Hair follicular keratinocyte (primary cell): Measurements from ENCODE around the gene USP17L17. TPM values are rescaled to one million over a fixed set of nuclear protein-coding genes. Genes with fewer than 3 reads are reported as not detected.

ENCODE experiments used
- total RNA-seq: library from RNA; depleted of rRNA; stranded (reverse); fragments of >200 nt; gene quantifications from 2 replicates; pipeline ENCODE4 v1.2.3, GENCODE V29; 2015

USP17L17 gene, protein sequence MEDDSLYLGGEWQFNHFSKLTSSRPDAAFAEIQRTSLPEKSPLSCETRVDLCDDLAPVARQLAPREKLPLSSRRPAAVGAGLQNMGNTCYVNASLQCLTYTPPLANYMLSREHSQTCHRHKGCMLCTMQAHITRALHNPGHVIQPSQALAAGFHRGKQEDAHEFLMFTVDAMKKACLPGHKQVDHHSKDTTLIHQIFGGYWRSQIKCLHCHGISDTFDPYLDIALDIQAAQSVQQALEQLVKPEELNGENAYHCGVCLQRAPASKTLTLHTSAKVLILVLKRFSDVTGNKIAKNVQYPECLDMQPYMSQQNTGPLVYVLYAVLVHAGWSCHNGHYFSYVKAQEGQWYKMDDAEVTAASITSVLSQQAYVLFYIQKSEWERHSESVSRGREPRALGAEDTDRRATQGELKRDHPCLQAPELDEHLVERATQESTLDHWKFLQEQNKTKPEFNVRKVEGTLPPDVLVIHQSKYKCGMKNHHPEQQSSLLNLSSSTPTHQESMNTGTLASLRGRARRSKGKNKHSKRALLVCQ
- not detected in 2 replicates for total RNA-seq

DNA sequence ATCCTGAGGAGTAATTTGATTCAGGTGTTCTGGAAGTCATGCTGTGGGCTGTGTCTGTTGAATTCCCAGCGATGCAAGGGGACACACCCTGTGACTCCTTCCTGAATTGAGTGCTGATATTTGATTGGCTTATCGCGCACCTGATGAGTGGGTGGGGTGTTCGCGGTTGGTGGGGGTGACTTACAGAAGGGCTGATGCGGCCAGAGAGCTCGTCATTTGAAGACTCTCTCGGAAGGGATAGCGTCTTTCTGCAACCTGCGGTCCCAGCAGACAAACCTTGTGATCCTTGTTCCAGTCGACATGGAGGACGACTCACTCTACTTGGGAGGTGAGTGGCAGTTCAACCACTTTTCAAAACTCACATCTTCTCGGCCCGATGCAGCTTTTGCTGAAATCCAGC is at the start of gene USP17L17:
Gene USP17L17 (plus strand): TSS at position 301 of the 400 bp plus-strand sequence. CDS start 0 bp downstream, at position 301.

GRCh38 chr4:9210357-9210756 is 33.3 kb upstream of the USP17L17 start, which contains the start of gene USP17L10:
TSS of gene USP17L10 (plus strand) at chr4:9210657. CDS start at chr4:9210657, 0 bp downstream.

GRCh38 chr4:9215105-9215504 is 28.6 kb upstream of the USP17L17 start, which contains the start of gene USP17L11:
TSS of gene USP17L11 (plus strand) at chr4:9215405. CDS start at chr4:9215405, 0 bp downstream.

GRCh38 chr4:9219852-9220251 is 23.8 kb upstream of the USP17L17 start, which contains the start of gene USP17L12:
TSS of gene USP17L12 (plus strand) at chr4:9220152. CDS start at chr4:9220152, 0 bp downstream.

DNA sequence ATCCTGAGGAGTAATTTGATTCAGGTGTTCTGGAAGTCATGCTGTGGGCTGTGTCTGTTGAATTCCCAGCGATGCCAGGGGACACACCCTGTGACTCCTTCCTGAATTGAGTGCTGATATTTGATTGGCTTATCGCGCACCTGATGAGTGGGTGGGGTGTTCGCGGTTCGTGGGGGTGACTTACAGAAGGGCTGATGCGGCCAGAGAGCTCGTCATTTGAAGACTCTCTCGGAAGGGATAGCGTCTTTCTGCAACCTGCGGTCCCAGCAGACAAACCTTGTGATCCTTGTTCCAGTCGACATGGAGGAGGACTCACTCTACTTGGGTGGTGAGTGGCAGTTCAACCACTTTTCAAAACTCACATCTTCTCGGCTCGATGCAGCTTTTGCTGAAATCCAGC is 19.1 kb upstream of the USP17L17 start, which contains the start of gene USP17L13:
Gene USP17L13 (plus strand): TSS at position 301 of the 400 bp plus-strand sequence. CDS start 0 bp downstream, at position 301.

GRCh38 chr4:9234085-9234484 is 9.6 kb upstream of the USP17L17 start, which contains the start of gene USP17L15:
TSS of gene USP17L15 (plus strand) at chr4:9234385. CDS start at chr4:9234385, 0 bp downstream.

GRCh38 chr4:9247953-9248680 is 4.4 kb downstream of the USP17L17 start, which contains the start of gene USP17L18:
TSS of gene USP17L18 (plus strand) at chr4:9248630. CDS start at chr4:9248630, 0 bp downstream.

DNA sequence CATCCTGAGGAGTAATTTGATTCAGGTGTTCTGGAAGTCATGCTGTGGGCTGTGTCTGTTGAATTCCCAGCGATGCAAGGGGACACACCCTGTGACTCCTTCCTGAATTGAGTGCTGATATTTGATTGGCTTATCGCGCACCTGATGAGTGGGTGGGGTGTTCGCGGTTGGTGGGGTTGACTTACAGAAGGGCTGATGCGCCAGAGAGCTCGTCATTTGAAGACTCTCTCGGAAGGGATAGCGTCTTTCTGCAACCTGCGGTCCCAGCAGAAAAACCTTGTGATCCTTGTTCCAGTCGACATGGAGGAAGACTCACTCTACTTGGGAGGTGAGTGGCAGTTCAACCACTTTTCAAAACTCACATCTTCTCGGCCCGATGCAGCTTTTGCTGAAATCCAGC is 9.4 kb downstream of the USP17L17 start, which contains the start of gene USP17L19:
Gene USP17L19 (plus strand): TSS at position 301 of the 400 bp plus-strand sequence. CDS start 0 bp downstream, at position 301.

DNA sequence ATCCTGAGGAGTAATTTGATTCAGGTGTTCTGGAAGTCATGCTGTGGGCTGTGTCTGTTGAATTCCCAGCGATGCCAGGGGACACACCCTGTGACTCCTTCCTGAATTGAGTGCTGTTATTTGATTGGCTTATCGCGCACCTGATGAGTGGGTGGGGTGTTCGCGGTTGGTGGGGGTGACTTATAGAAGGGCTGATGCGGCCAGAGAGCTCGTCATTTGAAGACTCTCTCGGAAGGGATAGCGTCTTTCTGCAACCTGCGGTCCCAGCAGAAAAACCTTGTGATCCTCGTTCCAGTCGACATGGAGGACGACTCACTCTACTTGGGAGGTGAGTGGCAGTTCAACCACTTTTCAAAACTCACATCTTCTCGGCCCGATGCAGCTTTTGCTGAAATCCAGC is 14.1 kb downstream of the USP17L17 start, which contains the start of gene USP17L20:
Gene USP17L20 (plus strand): TSS at position 301 of the 400 bp plus-strand sequence. CDS start 0 bp downstream, at position 301.

GRCh38 chr4:9262572-9262971 is 18.9 kb downstream of the USP17L17 start, which contains the start of gene USP17L21:
TSS of gene USP17L21 (plus strand) at chr4:9262872. CDS start at chr4:9262872, 0 bp downstream.

DNA sequence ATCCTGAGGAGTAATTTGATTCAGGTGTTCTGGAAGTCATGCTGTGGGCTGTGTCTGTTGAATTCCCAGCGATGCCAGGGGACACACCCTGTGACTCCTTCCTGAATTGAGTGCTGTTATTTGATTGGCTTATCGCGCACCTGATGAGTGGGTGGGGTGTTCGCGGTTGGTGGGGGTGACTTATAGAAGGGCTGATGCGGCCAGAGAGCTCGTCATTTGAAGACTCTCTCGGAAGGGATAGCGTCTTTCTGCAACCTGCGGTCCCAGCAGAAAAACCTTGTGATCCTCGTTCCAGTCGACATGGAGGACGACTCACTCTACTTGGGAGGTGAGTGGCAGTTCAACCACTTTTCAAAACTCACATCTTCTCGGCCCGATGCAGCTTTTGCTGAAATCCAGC is 23.6 kb downstream of the USP17L17 start, which contains the start of gene USP17L22:
Gene USP17L22 (plus strand): TSS at position 301 of the 400 bp plus-strand sequence. CDS start 0 bp downstream, at position 301.

Other genes starting within 250 kb of the USP17L17 start
- not detected in 2 replicates for gene FAM90A26, start 73.5 kb upstream of the USP17L17 start, total RNA-seq
- not detected in 2 replicates for gene USP17L10, start 33.2 kb upstream of the USP17L17 start, total RNA-seq
- gene USP17L11, start 28.5 kb upstream of the USP17L17 start, total RNA-seq, result not detected in 2 replicates
- not detected in 2 replicates for gene USP17L12, start 23.7 kb upstream of the USP17L17 start, total RNA-seq
- gene USP17L13, start 19.0 kb upstream of the USP17L17 start, total RNA-seq, result not detected in 2 replicates
- not detected in 2 replicates for gene USP17L15, start 9.5 kb upstream of the USP17L17 start, total RNA-seq
- gene USP17L18, start 4.8 kb downstream of the USP17L17 start, total RNA-seq, result not detected in 2 replicates
- gene USP17L19, start 9.5 kb downstream of the USP17L17 start, total RNA-seq, result not detected in 2 replicates
- gene USP17L20, start 14.2 kb downstream of the USP17L17 start, total RNA-seq, result not detected in 2 replicates
- not detected in 2 replicates for gene USP17L21, start 19.0 kb downstream of the USP17L17 start, total RNA-seq
- not detected in 2 replicates for gene USP17L22, start 23.7 kb downstream of the USP17L17 start, total RNA-seq
- not detected in 2 replicates for gene USP17L24, start 81.3 kb downstream of the USP17L17 start, total RNA-seq
- not detected in 2 replicates for gene USP17L25, start 86.0 kb downstream of the USP17L17 start, total RNA-seq
- gene USP17L26, start 90.8 kb downstream of the USP17L17 start, total RNA-seq, result not detected in 2 replicates
- gene USP17L5, start 95.5 kb downstream of the USP17L17 start, total RNA-seq, result not detected in 2 replicates
- gene USP17L27, start 100.3 kb downstream of the USP17L17 start, total RNA-seq, result not detected in 2 replicates
- gene USP17L28, start 105.0 kb downstream of the USP17L17 start, total RNA-seq, result not detected in 2 replicates
- gene USP17L29, start 109.8 kb downstream of the USP17L17 start, total RNA-seq, result not detected in 2 replicates
- not detected in 2 replicates for gene USP17L30, start 119.2 kb downstream of the USP17L17 start, total RNA-seq
- gene DEFB131A, start 200.5 kb downstream of the USP17L17 start, total RNA-seq, result not detected in 2 replicates